OCI-LY7 (cell line): ENCODE results near the gene MALRD1. TPM values are rescaled to one million over a fixed set of nuclear protein-coding genes. Genes with fewer than 3 reads are reported as not detected.

Experiments used
- BruUV-seq: library from RNA; stranded (reverse); fragments of 400-500 nt; replicated peaks from 2 replicates; lab custom pipeline; 2021; lab: Mats Ljungman, UMichigan
- CTCF ChIA-PET: fragments of 300-600 bp; sonication (Branson Sonifier 250); formaldehyde crosslinking; loops from one replicate; lab custom pipeline; 2022; ENCODE audit warnings: antibody characterized with exemption; ENCODE audit not compliant: unreplicated experiment; lab: Charles Lee
- POLR2A ChIA-PET: fragments of 300-600 bp; sonication (Branson Sonifier 250); formaldehyde crosslinking; loops from one replicate; lab custom pipeline; 2022; ENCODE audit warnings: antibody characterized with exemption; lab: Charles Lee
- DNase-seq: peaks from one replicate; pipeline ENCODE4 v3.0.0-alpha.2; 2015; ENCODE audit warnings: low spot score
- H2AFZ ChIP-seq: fragments of 200-600 bp; sonication (generic), shearing (Covaris generic); 2 replicates; pipeline ENCODE4 v1.6.1; 2014; ENCODE audit warnings: mild to moderate bottlenecking, antibody characterized with exemption, low read length, moderate library complexity
- H3K27ac ChIP-seq: fragments of 200-600 bp; sonication (generic); 2 replicates; pipeline ENCODE4 v1.5.1; 2014; ENCODE audit warnings: mixed run types, low read depth, mild to moderate bottlenecking, moderate library complexity, low read length, inconsistent platforms; ENCODE audit not compliant: poor library complexity, severe bottlenecking
- H3K36me3 ChIP-seq: fragments of 200-600 bp; sonication (generic); 2 replicates; pipeline ENCODE4 v1.6.1; 2014; ENCODE audit warnings: mild to moderate bottlenecking, antibody characterized with exemption, low read length, moderate library complexity, mixed read lengths; ENCODE audit not compliant: insufficient read depth
- H3K4me1 ChIP-seq: fragments of 200-600 bp; sonication (generic); 2 replicates; pipeline ENCODE4 v1.5.1; 2014; ENCODE audit warnings: mild to moderate bottlenecking, low read length; ENCODE audit not compliant: insufficient read depth, poor library complexity, severe bottlenecking
- H3K4me2 ChIP-seq: fragments of 200-600 bp; sonication (generic); 2 replicates; pipeline ENCODE4 v1.6.1; 2014; ENCODE audit warnings: mild to moderate bottlenecking, low read length
- H3K4me3 ChIP-seq: fragments of 200-600 bp; sonication (generic); 2 replicates; pipeline ENCODE4 v1.5.1; 2014; ENCODE audit warnings: mild to moderate bottlenecking, low read depth, low read length; ENCODE audit not compliant: poor library complexity, severe bottlenecking
- H3K79me2 ChIP-seq: fragments of 200-600 bp; sonication (generic); 2 replicates; pipeline ENCODE4 v1.6.1; 2016; ENCODE audit warnings: low read depth, mild to moderate bottlenecking, low read length, moderate library complexity, mixed read lengths; ENCODE audit not compliant: insufficient read depth
- H3K9me2 ChIP-seq: fragments of 200-600 bp; sonication (generic); 2 replicates; pipeline ENCODE4 v1.6.1; 2016; ENCODE audit warnings: mild to moderate bottlenecking, low read length, mixed read lengths; ENCODE audit not compliant: insufficient read depth
- H3K9me3 ChIP-seq: fragments of 200-600 bp; sonication (generic); 2 replicates; pipeline ENCODE4 v1.6.1; 2014; ENCODE audit warnings: mild to moderate bottlenecking, mixed run types, low read length, mixed read lengths
- H4K20me1 ChIP-seq: fragments of 200-600 bp; sonication (generic); 2 replicates; pipeline ENCODE4 v1.6.1; 2014; ENCODE audit warnings: mild to moderate bottlenecking, antibody characterized with exemption, low read length, moderate library complexity, mixed read lengths; ENCODE audit not compliant: insufficient read depth
- EZH2phosphoT487 ChIP-seq: fragments of 200-600 bp; sonication (generic); IDR thresholded peaks from 2 replicates; pipeline ENCODE4 v1.6.1; 2018; ENCODE audit warnings: low read depth, borderline replicate concordance, mild to moderate bottlenecking, mixed run types, antibody characterized with exemption, low read length, moderate library complexity, mixed read lengths
- intact Hi-C: fragments of 100-400 bp; cut with micrococcal nuclease; formaldehyde crosslinking; loops from one replicate; pipeline ENCODE4 v1.10.0; 2022; ENCODE audit not compliant: unreplicated experiment
- total RNA-seq, 2 experiments: library from RNA; depleted of rRNA in 1 of 2; stranded (reverse); fragments of >200 nt in 1 of 2; shearing (Covaris generic) in 1 of 2; gene quantifications; 2 replicates each; pipeline ENCODE4 v1.2.3, GENCODE V29; 2014 to 2022
- TF ChIP-seq, protein P1 (sequence below): fragments of 200-600 bp; sonication (generic); conservative IDR thresholded peaks from 2 replicates; pipeline ENCODE4 v1.5.1; 2014; ENCODE audit warnings: mild to moderate bottlenecking, antibody characterized with exemption, low read length, moderate library complexity, mixed read lengths

The MALRD1 gene
- total RNA-seq, 2 experiments from 2014 or later: not detected

DNA sequence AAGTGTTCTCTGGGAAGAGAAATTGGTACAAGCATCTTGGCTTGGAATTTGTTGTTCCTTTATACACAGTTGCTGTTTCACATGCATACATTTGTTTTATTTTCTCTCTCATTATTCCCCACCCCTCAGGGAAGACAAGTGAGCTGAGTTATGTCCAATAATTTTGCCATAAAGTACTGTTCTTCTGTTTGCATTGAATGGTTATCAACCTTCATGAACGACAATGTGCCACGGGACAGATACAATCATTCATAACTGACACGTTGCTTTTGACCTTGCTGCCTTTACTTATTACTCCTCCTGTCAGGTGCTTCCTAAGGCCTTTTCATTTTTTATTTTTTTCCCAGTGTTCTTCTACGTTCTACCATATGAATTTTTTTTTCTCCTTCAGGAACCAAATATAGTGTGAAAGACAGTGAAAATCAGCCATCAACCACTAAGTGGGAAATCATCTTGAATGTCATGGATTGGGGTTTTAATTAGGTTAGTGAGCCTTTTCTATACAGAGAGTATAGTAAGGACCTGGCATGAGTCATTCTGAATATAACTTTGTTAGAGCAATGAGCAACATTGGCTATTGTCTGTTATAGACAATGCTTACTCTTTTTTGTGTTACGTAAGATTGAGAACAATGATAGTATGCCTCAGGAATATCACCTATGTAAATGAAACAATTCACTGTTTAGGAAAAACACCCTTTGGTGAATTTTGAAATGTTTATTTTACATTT is 383.2 kb downstream of the MALRD1 start:
- intact Hi-C loops: no loop called here
- no peak overlapping the region for H3K4me2 ChIP-seq
- H3K4me1 ChIP-seq: no peaks in the 10 kb centered on the region
- ChIA-PET POLR2A (no interaction called here), CTCF (no interaction called here)
- no peak overlapping the region for H3K4me3 ChIP-seq
- TF ChIP-seq EZH2phosphoT487: no peak
- TF ChIP-seq, protein P1, sequence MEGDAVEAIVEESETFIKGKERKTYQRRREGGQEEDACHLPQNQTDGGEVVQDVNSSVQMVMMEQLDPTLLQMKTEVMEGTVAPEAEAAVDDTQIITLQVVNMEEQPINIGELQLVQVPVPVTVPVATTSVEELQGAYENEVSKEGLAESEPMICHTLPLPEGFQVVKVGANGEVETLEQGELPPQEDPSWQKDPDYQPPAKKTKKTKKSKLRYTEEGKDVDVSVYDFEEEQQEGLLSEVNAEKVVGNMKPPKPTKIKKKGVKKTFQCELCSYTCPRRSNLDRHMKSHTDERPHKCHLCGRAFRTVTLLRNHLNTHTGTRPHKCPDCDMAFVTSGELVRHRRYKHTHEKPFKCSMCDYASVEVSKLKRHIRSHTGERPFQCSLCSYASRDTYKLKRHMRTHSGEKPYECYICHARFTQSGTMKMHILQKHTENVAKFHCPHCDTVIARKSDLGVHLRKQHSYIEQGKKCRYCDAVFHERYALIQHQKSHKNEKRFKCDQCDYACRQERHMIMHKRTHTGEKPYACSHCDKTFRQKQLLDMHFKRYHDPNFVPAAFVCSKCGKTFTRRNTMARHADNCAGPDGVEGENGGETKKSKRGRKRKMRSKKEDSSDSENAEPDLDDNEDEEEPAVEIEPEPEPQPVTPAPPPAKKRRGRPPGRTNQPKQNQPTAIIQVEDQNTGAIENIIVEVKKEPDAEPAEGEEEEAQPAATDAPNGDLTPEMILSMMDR: no peak
- DNase-seq: no peak
- H3K79me2 ChIP-seq: no peaks in the 10 kb centered on the region
- no peaks in the 10 kb centered on the region for H3K9me2 ChIP-seq
- no peak overlapping the region for H3K27ac ChIP-seq
- no TSS peak for BruUV-seq
- H4K20me1 ChIP-seq: no peaks in the 10 kb centered on the region
- H2AFZ ChIP-seq: no peak overlapping the region
- no peaks in the 10 kb centered on the region for H3K36me3 ChIP-seq
- H3K9me3 ChIP-seq: no peaks in the 10 kb centered on the region

DNA sequence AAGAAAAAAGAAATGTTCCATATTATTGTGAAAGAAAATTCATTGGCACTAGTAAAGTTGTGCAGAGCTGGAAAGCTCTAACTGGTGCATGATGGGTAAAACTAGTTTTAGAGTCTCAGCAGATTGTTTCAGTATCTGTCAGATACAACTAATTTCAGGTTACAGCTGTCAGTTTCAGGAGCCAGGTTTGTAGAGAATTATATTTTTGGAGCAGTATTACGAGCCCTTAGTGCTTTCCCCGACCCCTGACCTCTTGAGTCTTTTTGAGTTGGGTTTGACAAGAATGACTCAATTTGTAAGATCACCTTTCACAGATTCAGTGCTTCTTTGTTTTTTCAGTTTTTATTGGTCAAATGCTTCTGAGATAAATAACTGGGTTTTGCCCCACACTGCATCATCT is 401.3 kb downstream of the MALRD1 start:
- H2AFZ ChIP-seq: no peak overlapping the region
- BruUV-seq: no TSS peak
- H3K4me1 ChIP-seq: no peaks in the 10 kb centered on the region
- POLR2A ChIA-PET: no interaction called here
- no peaks in the 10 kb centered on the region for H4K20me1 ChIP-seq
- H3K9me3 ChIP-seq: no peaks in the 10 kb centered on the region
- intact Hi-C loops: no loop called here
- no peak for DNase-seq
- H3K9me2 ChIP-seq: no peaks in the 10 kb centered on the region
- CTCF ChIA-PET: no interaction called here
- no peak overlapping the region for H3K4me2 ChIP-seq
- H3K27ac ChIP-seq: no peak overlapping the region
- no peaks in the 10 kb centered on the region for H3K36me3 ChIP-seq
- no peaks in the 10 kb centered on the region for H3K79me2 ChIP-seq
- no peak overlapping the region for H3K4me3 ChIP-seq
- TF ChIP-seq EZH2phosphoT487: no peak
- TF ChIP-seq, protein P1: no peak

DNA sequence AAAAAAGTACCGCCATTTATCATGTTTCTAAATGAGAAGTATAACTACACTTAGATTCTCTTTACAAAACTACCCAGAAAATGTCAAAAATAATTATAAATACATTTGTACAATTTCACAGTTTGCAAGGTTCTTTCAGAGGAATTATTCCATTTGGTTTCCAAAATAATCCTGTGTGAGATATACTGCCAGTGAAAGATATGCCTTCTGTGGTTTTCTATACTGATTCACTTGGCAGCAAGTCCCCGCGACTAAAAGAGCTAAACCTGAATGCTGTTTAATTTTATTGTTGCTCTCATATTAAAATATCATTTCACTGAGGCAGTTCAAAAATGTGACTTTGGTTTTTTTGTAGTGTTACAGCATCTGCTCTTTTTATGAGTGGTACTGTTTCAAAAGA is 402.8 kb downstream of the MALRD1 start:
- BruUV-seq: no TSS peak
- H3K9me2 ChIP-seq: no peaks in the 10 kb centered on the region
- DNase-seq: no peak
- TF ChIP-seq, protein P1: no peak
- TF ChIP-seq EZH2phosphoT487: no peak
- H3K4me2 ChIP-seq: no peak overlapping the region
- ChIA-PET CTCF (no interaction called here), POLR2A (interaction anchor here (0.9 kb wide), 1 partner anchor 129 kb away, joined by 3 read pairs; no protein-coding TSS in a partner anchor)
- H2AFZ ChIP-seq: no peak overlapping the region
- no peak overlapping the region for H3K4me3 ChIP-seq
- H3K27ac ChIP-seq: no peak overlapping the region
- H3K9me3 ChIP-seq: no peaks in the 10 kb centered on the region
- no peaks in the 10 kb centered on the region for H3K4me1 ChIP-seq
- no peaks in the 10 kb centered on the region for H3K79me2 ChIP-seq
- intact Hi-C loops: no loop called here
- H4K20me1 ChIP-seq: no peaks in the 10 kb centered on the region
- H3K36me3 ChIP-seq: no peaks in the 10 kb centered on the region
